Skeletal muscle tissue (tissue), 4 donors: ENCODE data around the gene PRKD3. TPM values are rescaled to one million over a fixed set of nuclear protein-coding genes. Genes with fewer than 3 reads are reported as not detected.
A peak's percentile ranks its signal among the peaks of the same experiment; 100 is the strongest.

ENCODE experiments used
- H3K27ac ChIP-seq: one replicate; pipeline ENCODE4 v1.7.0; 2013; ENCODE audit warnings: mild to moderate bottlenecking, low read depth, low read length, inconsistent platforms
- H3K27me3 ChIP-seq, 3 donors: one replicate each; pipeline ENCODE4 v1.7.0; 2013; ENCODE audit warnings: low read length in 3 of 3; ENCODE audit not compliant: control insufficient read depth in 3 of 3, insufficient read depth in 3 of 3
- H3K36me3 ChIP-seq, 3 donors: one replicate each; pipeline ENCODE4 v1.7.0; 2013; ENCODE audit warnings: low read length in 3 of 3; ENCODE audit not compliant: control insufficient read depth in 3 of 3, insufficient read depth in 3 of 3
- H3K4me1 ChIP-seq, 3 donors: one replicate each; pipeline ENCODE4 v1.7.0; 2013; ENCODE audit warnings: low read length in 3 of 3, mild to moderate bottlenecking in 3 of 3; ENCODE audit not compliant: control insufficient read depth in 3 of 3, insufficient read depth in 3 of 3
- H3K4me3 ChIP-seq, 3 donors: one replicate each; pipeline ENCODE4 v1.7.0; 2013; ENCODE audit warnings: low read length in 3 of 3
- H3K9ac ChIP-seq, 3 donors: one replicate each; pipeline ENCODE4 v1.7.0; 2013; ENCODE audit warnings: low read length in 3 of 3, mild to moderate bottlenecking in 3 of 3, moderate library complexity in 2 of 3, low read depth in 1 of 3
- H3K9me3 ChIP-seq, 3 donors: one replicate each; pipeline ENCODE4 v1.7.0; 2013; ENCODE audit warnings: low read length in 3 of 3; ENCODE audit not compliant: control insufficient read depth in 3 of 3
- total RNA-seq: library from RNA; depleted of rRNA; stranded (reverse); fragments of >200 nt; gene quantifications from one replicate; pipeline ENCODE4 v1.2.3, GENCODE V29; 2014
- donor health status: Osteomylitis.

Gene PRKD3
- total RNA-seq, 1 donor from 2014 or later, result 48.5 TPM

DNA sequence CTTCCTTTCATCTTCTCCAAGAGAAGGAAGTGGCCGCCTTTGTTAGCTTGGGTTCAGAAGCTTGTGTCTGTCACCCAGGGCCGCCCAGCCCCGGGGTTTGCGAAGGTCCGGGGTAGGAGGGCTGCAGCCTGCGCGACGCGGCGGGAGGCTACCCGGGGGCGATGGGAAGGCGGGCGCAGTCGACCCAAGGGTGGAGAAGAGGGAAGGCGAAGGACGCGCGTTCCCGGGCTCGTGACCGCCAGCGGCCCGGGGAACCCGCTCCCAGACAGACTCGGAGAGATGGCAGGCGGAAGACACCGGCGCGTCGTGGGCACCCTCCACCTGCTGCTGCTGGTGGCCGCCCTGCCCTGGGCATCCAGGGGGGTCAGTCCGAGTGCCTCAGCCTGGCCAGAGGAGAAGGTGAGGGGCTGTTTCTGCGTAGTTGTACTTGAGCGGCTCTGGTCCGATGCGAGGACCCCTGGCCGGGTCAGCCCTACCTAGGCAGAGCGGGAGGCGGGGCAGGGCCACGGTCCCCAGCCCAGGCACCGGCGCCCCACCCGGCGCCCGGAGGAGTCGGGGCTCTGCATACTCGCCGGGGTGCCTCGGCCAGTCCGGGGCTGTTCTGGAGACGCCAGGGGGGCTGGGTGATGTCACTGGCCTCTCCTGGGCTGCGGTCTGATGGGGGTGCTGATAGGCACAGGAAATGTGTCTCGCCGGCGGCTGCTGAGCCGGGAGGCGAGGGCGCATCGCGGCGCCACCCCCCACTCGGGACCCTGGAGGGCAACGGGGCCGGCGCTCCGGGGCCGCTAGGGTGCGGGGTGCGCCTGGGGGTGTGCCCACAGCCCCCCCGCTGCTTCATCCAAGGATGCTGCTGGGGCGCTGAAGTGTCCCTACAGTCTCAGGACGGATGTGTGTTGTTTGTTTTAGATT lies 20.1 kb upstream of the PRKD3 start, which contains the start of gene QPCT:
TSS of gene QPCT (plus strand) at position 178 of the 909 bp plus-strand sequence. CDS start at position 280, 102 bp downstream.
- Histone ChIP-seq H3K9ac (peak within 1 kb of the TSS; percentile 57 to 81 (median 63)), H3K36me3 (no peaks in the 10 kb centered on the region), H3K27ac (no peak within 1 kb of the TSS), H3K4me3 (peak within 1 kb of the TSS; percentile 70 to 79 (median 70)), H3K4me1 (peaks cover 7 to 15% (median 8%) of the 10 kb centered on the region in 3 donors), H3K9me3 (no peaks in the 10 kb centered on the region), H3K27me3 (no peaks in the 10 kb centered on the region)

GRCh38 chr2:37343537-37344434 lies 19.2 kb upstream of the PRKD3 start:
- H3K4me3 ChIP-seq, result peak overlapping the region; percentile 70 to 79 (median 70)
- no peaks in the 10 kb centered on the region for H3K9me3 ChIP-seq
- no peak overlapping the region for H3K27ac ChIP-seq
- H3K27me3 ChIP-seq, result no peaks in the 10 kb centered on the region
- peaks cover 7 to 15% (median 8%) of the 10 kb centered on the region in 3 donors for H3K4me1 ChIP-seq
- H3K9ac ChIP-seq, result peak overlapping the region; percentile 57 to 81 (median 63)
- H3K36me3 ChIP-seq, result no peaks in the 10 kb centered on the region

- Histone ChIP-seq H3K27me3 (no peaks in the 10 kb centered on the region), H3K36me3 (no peaks in the 10 kb centered on the region), H3K9ac (no peak overlapping the region), H3K4me3 (no peak overlapping the region), H3K27ac (no peak overlapping the region), H3K4me1 (peaks cover 7 to 15% (median 8%) of the 10 kb centered on the region in 3 donors), H3K9me3 (no peaks in the 10 kb centered on the region)
Measured at GRCh38 chr2:37342591-37343220, 18.1 kb upstream of the PRKD3 start.

- Histone ChIP-seq H3K9me3 (no peaks in the 10 kb centered on the region), H3K4me3 (no peak overlapping the region), H3K36me3 (no peaks in the 10 kb centered on the region), H3K9ac (no peak overlapping the region), H3K27me3 (no peaks in the 10 kb centered on the region), H3K4me1 (peaks cover 7 to 15% (median 8%) of the 10 kb centered on the region in 3 donors), H3K27ac (no peak overlapping the region)
Measured at GRCh38 chr2:37340637-37341036, 16.0 kb upstream of the PRKD3 start.

- H3K9me3 ChIP-seq, result no peaks in the 10 kb centered on the region
- no peak overlapping the region for H3K9ac ChIP-seq
- H3K36me3 ChIP-seq, result no peaks in the 10 kb centered on the region
- H3K27ac ChIP-seq, result no peak overlapping the region
- peaks cover 0 to 4% (median 1%) of the 10 kb centered on the region in 3 donors for H3K4me1 ChIP-seq
- H3K27me3 ChIP-seq, result no peaks in the 10 kb centered on the region
- no peak overlapping the region for H3K4me3 ChIP-seq
Measured at GRCh38 chr2:37338933-37339332, 14.3 kb upstream of the PRKD3 start.

GRCh38 chr2:37337620-37338280 lies 13.1 kb upstream of the PRKD3 start:
- H3K4me1 ChIP-seq, result no peaks in the 10 kb centered on the region
- no peak overlapping the region for H3K4me3 ChIP-seq
- H3K27me3 ChIP-seq, result no peaks in the 10 kb centered on the region
- H3K36me3 ChIP-seq, result no peaks in the 10 kb centered on the region
- H3K27ac ChIP-seq, result no peak overlapping the region
- no peaks in the 10 kb centered on the region for H3K9me3 ChIP-seq
- no peak overlapping the region for H3K9ac ChIP-seq

- H3K9me3 ChIP-seq, result no peaks in the 10 kb centered on the region
- no peaks in the 10 kb centered on the region for H3K4me1 ChIP-seq
- no peak overlapping the region for H3K9ac ChIP-seq
- H3K36me3 ChIP-seq, result no peaks in the 10 kb centered on the region
- no peaks in the 10 kb centered on the region for H3K27me3 ChIP-seq
- no peak overlapping the region for H3K27ac ChIP-seq
- H3K4me3 ChIP-seq, result no peak overlapping the region
Measured at GRCh38 chr2:37335604-37336003, 11.0 kb upstream of the PRKD3 start.

- H3K36me3 ChIP-seq, result no peaks in the 10 kb centered on the region
- H3K9me3 ChIP-seq, result no peaks in the 10 kb centered on the region
- no peaks in the 10 kb centered on the region for H3K27me3 ChIP-seq
- no peak overlapping the region for H3K4me3 ChIP-seq
- H3K4me1 ChIP-seq, result no peaks in the 10 kb centered on the region
- H3K27ac ChIP-seq, result no peak overlapping the region
- no peak overlapping the region for H3K9ac ChIP-seq
Measured at GRCh38 chr2:37333256-37333655, 8.6 kb upstream of the PRKD3 start.

DNA sequence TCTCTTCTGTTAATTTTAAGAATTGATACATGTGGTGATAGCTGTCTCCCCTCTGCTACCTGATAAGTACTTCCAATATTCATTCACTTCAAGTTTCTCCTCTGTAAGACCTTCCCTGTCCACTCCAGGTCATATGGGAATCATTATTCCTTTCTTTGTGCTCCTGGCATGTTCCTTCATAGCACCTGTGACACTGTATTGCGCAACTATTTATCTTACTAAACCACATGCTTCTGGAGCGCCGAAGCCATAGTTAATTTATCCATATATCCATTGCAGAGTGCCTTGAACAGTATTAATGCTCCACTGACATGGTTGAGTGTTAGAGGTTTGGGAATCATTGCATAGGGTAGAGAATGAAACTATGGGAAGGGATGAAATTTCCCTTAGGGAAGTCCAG lies 7.9 kb upstream of the PRKD3 start:
- Histone ChIP-seq H3K9ac (no peak overlapping the region), H3K27ac (no peak overlapping the region), H3K36me3 (no peaks in the 10 kb centered on the region), H3K4me1 (no peaks in the 10 kb centered on the region), H3K9me3 (no peaks in the 10 kb centered on the region), H3K4me3 (no peak overlapping the region), H3K27me3 (no peaks in the 10 kb centered on the region)
